ENCODE measurements around the gene POGLUT3. TPM values are rescaled to one million over a fixed set of nuclear protein-coding genes. Genes with fewer than 3 reads are reported as not detected.

The POGLUT3 gene
- total RNA-seq, 2 experiments from 2014 or later = 12.4 to 14.2 TPM

DNA sequence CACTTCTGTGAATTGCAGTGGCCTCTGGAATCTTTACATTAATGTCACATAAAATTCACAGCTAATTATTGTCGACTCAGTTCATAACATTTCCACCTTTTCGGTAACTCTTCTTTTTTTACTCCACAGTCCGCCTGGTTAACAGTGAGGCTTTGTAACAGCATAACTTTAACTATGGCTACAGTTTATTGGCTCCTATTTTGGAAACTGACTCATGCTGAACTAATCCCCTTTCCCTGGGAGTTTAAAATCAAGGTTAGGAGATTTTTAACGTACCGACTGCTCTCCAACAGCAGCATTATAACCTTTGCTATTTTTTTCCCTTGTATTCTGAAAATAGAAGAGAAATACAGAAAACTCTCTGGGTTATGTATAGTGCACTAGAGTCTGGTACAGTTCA lies 3.2 kb upstream of the POGLUT3 start:
- Mint-ChIP-seq H3K4me1 (ENCODE audit: low read depth) (peaks cover 12% of the 10 kb centered on the region), H3K36me3 (ENCODE audit: low read depth) (peaks cover 3% of the 10 kb centered on the region), H3K4me3 (no peak overlapping the region), H3K27me3 (no peaks in the 10 kb centered on the region), H3K9me3 (no peaks in the 10 kb centered on the region), H3K27ac (no peak overlapping the region)
- no peak for ATAC-seq
- no peak for DNase-seq
- TF ChIP-seq CTCF (IDR thresholded peaks at IDR 0.05) = no peak
- ChIA-PET CTCF (no interaction called here), POLR2A (interaction anchor here (0.7 kb wide), 1 partner anchor 163 kb away, joined by 3 read pairs; no protein-coding TSS in a partner anchor)
- intact Hi-C loops (cut with micrococcal nuclease) = no loop called here

DNA sequence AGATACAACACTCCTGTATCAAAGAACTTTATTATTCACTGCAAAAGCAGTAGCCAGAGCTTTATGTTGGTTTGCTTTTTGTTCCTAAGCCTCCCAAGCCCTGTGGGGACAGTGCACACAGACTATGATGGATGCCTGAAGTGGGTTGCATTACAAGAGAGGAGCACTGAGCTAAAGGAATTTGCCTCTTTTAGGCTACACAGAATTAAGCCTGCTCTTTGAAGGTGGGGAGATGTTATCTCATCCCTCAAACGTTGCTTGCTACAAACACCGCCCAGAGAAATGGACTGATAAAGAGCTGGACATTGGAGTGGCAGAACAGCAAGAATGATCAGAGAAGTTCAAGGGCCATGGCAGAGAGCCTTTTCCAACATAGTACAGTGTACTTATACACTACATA lies 2.5 kb upstream of the POGLUT3 start:
- ChIA-PET POLR2A (no interaction called here), CTCF (no interaction called here)
- no peak for TF ChIP-seq CTCF (IDR thresholded peaks at IDR 0.05)
- Mint-ChIP-seq H3K4me1 (ENCODE audit: low read depth) (peaks cover 14% of the 10 kb centered on the region), H3K9me3 (no peaks in the 10 kb centered on the region), H3K36me3 (ENCODE audit: low read depth) (peaks cover 3% of the 10 kb centered on the region), H3K4me3 (no peak overlapping the region), H3K27ac (no peak overlapping the region), H3K27me3 (no peaks in the 10 kb centered on the region)
- DNase-seq = no peak
- ATAC-seq = no peak
- intact Hi-C loops (cut with micrococcal nuclease) = no loop called here

- no peak for ATAC-seq
- no peaks in the 10 kb centered on the region for H3K27me3 Mint-ChIP-seq
These were observed 2.0 kb upstream of the POGLUT3 start for GRCh38 chr11:108500169-108500568.

DNA sequence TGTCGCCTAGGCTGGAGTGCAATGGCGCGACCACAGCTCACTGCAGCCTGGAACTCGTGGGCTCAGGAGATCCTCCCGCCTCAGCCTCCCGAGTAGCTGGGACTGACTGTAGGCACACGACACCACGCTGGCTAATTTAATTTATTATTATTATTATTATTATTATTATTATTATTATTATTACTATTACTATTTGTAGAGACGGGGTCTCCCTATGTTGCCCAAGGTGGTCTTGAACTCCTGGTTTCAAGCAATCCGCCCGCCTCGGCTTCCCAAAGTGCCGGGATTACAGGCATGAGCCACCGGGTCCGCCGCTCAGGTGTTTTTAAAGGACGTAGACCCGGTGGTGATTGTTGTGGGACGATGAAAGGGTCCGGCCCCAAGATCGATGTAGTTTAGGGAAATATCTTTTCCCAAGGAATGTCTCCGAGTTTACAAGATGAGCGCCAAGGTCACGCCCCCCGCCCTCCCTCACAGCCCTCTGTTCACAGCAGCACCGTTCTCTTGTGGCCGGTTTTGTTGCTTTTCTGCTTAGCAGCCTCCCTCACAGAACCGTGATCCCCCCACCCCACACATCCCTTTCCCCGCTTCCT lies 728 bp upstream of the POGLUT3 start:
- H3K27ac Mint-ChIP-seq = peak overlapping the region; percentile 94
- peak overlapping the region; percentile 84 for H3K4me3 Mint-ChIP-seq
- ChIA-PET POLR2A (interaction anchor here (0.6 to 1.0 kb wide), 4 partner anchors 94 to 262 kb away, joined by 3 to 4 read pairs (median 4); partner anchors contain the start of gene DDX10), CTCF (interaction anchor here (1.1 kb wide), 1 partner anchor 148 kb away, joined by 3 read pairs; no protein-coding TSS in a partner anchor)
- peaks cover 22% of the 10 kb centered on the region for H3K4me1 Mint-ChIP-seq (ENCODE audit: low read depth)
- no peaks in the 10 kb centered on the region for H3K27me3 Mint-ChIP-seq
- no peak for TF ChIP-seq CTCF (IDR thresholded peaks at IDR 0.05)
- H3K9me3 Mint-ChIP-seq = no peaks in the 10 kb centered on the region
- intact Hi-C loops (cut with micrococcal nuclease) = loop anchor here (10.0 kb wide), 1 partner anchor 274 kb away; the partner anchor contains the start of genes ATM and NPAT
- peaks cover 11% of the 10 kb centered on the region for H3K36me3 Mint-ChIP-seq (ENCODE audit: low read depth)
- no peak for DNase-seq
- no peak for ATAC-seq

More at GRCh38 chr11:108500169-108500568, 2.0 kb upstream of the POGLUT3 start:
- no peak for DNase-seq
- H3K9me3 Mint-ChIP-seq = no peaks in the 10 kb centered on the region
- no peak for TF ChIP-seq CTCF (IDR thresholded peaks at IDR 0.05)
- intact Hi-C loops (cut with micrococcal nuclease) = no loop called here
- POLR2A ChIA-PET = no interaction called here
- H3K27ac Mint-ChIP-seq = no peak overlapping the region
- H3K36me3 Mint-ChIP-seq (ENCODE audit: low read depth) = peaks cover 4% of the 10 kb centered on the region
- CTCF ChIA-PET = no interaction called here
- H3K4me1 Mint-ChIP-seq (ENCODE audit: low read depth) = peaks cover 16% of the 10 kb centered on the region
- no peak overlapping the region for H3K4me3 Mint-ChIP-seq

GRCh38 chr11:108497317-108498045 lies 703 bp downstream of the POGLUT3 start:
- H3K4me3 Mint-ChIP-seq = peak overlapping the region; percentile 87
- no peaks in the 10 kb centered on the region for H3K9me3 Mint-ChIP-seq
- ChIA-PET CTCF (no interaction called here), POLR2A (interaction anchor here (0.9 to 1.0 kb wide), 4 partner anchors 95 to 488 kb away, joined by 3 to 4 read pairs (median 4); partner anchors contain the start of gene DDX10)
- TF ChIP-seq CTCF (IDR thresholded peaks at IDR 0.05) = no peak
- intact Hi-C loops (cut with micrococcal nuclease) = loop anchor here (10.0 kb wide), 1 partner anchor 273 kb away; the partner anchor contains the start of genes ATM and NPAT
- DNase-seq = peak; percentile 85
- no peaks in the 10 kb centered on the region for H3K27me3 Mint-ChIP-seq
- peak overlapping the region; percentile 99 for H3K27ac Mint-ChIP-seq
- ATAC-seq = peak; percentile 90
- H3K36me3 Mint-ChIP-seq (ENCODE audit: low read depth) = peaks cover 12% of the 10 kb centered on the region
- peaks cover 25% of the 10 kb centered on the region for H3K4me1 Mint-ChIP-seq (ENCODE audit: low read depth)
